Right atrium auricular region (tissue), 2 donors: ENCODE results near the gene ZNF385D. TPM values are rescaled to one million over a fixed set of nuclear protein-coding genes. Genes with fewer than 3 reads are reported as not detected.
A peak's percentile ranks its signal among the peaks of the same experiment; 100 is the strongest.

Experiments used
- DNase-seq: peaks from one replicate; pipeline ENCODE4 v3.0.0-alpha.2; 2019; ENCODE audit warnings: low spot score
- H3K27ac ChIP-seq, 2 donors: fragments of 200-600 bp; sonication (generic); 1 replicate in 1 of 2; 2 replicates in 1 of 2; pipeline ENCODE4 v1.5.1; 2016 to 2019
- H3K27me3 ChIP-seq, 2 donors: fragments of 200-600 bp; sonication (generic); one replicate each; pipeline versions ENCODE4 v1.5.1 to v1.6.0; 2017 to 2019
- H3K36me3 ChIP-seq: fragments of 200-600 bp; sonication (generic); one replicate; pipeline ENCODE4 v1.5.1; 2016
- H3K4me1 ChIP-seq, 2 donors: fragments of 200-600 bp; sonication (generic); one replicate each; pipeline versions ENCODE4 v1.5.1 to v1.6.0; 2017 to 2019
- H3K4me3 ChIP-seq, 2 donors: fragments of 200-600 bp; sonication (generic); 1 replicate in 1 of 2; 2 replicates in 1 of 2; pipeline ENCODE4 v1.5.1; 2017 to 2019; ENCODE audit warnings: mild to moderate bottlenecking in 1 of 2, moderate library complexity in 1 of 2
- H3K9me3 ChIP-seq, 2 donors: fragments of 200-600 bp; sonication (generic); one replicate each; pipeline ENCODE4 v1.5.1; 2019
- CTCF ChIP-seq, 2 donors: fragments of 200-600 bp; sonication (generic); IDR thresholded peaks; one replicate each; pipeline ENCODE4 v1.5.1; 2019; ENCODE audit warnings: antibody characterized with exemption in 2 of 2
- total RNA-seq, 2 donors: library from RNA; depleted of rRNA; stranded (reverse); fragments of >200 nt; gene quantifications; one replicate each; pipeline ENCODE4 v1.1.0, GENCODE V29; 2016

ZNF385D gene
- total RNA-seq, 2 donors from 2014 or later, result 0.59 to 1.1 TPM

DNA sequence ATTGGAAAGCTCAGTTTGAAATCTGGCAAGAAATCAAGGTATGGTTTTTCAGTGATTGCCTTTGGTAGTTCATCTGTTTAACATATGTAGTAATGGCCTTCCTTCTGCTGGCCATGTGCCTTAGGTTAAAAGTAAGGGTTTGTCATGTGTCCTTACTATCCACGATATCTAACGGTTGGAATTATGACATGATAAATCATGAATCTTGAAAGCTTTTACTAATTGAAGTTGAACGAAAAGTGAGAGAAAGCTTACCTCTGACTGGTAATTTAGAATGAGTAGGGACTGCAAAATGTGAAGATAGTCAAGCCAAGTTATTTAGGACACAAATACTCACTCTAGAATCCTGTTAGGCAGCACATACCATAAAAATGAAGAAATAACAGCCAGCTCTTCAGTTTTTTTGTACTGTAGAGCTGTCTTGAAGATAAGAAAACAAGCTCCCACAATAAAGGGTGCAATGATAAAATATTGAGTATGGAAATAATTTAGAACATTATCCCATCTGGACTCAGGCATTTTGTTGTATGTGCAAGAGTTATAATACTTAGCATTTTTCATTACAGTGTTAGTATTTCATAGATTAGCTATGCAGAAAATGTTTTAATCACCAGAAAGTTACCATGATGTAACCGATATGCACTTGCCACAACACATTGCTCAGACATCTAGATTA lies 303.4 kb downstream of the ZNF385D start:
- H3K36me3 ChIP-seq, result no peaks in the 10 kb centered on the region
- H3K27ac ChIP-seq, result no peak overlapping the region
- no peak for DNase-seq
- H3K4me3 ChIP-seq, result peak overlapping the region in 1 of 2 donors; percentile 5
- peaks cover 0 to under 1% of the 10 kb centered on the region in 2 donors for H3K9me3 ChIP-seq
- TF ChIP-seq CTCF (IDR thresholded peaks at IDR 0.05), result no peak
- H3K27me3 ChIP-seq, result no peaks in the 10 kb centered on the region
- H3K4me1 ChIP-seq, result peaks cover 0 to 10% of the 10 kb centered on the region in 2 donors

- no peaks in the 10 kb centered on the region for H3K27me3 ChIP-seq
- H3K27ac ChIP-seq, result no peak overlapping the region
- no peaks in the 10 kb centered on the region for H3K9me3 ChIP-seq
- H3K36me3 ChIP-seq, result no peaks in the 10 kb centered on the region
- peak overlapping the region in 1 of 2 donors; percentile 5 for H3K4me3 ChIP-seq
- TF ChIP-seq CTCF (IDR thresholded peaks at IDR 0.05), result no peak
- peaks cover 0 to 10% of the 10 kb centered on the region in 2 donors for H3K4me1 ChIP-seq
- DNase-seq, result no peak
Measured at GRCh38 chr3:21446945-21447475, 304.0 kb downstream of the ZNF385D start.

- no peak for TF ChIP-seq CTCF (IDR thresholded peaks at IDR 0.05)
- DNase-seq, result no peak
- H3K4me1 ChIP-seq, result peaks cover 0 to 10% of the 10 kb centered on the region in 2 donors
- no peaks in the 10 kb centered on the region for H3K9me3 ChIP-seq
- H3K27ac ChIP-seq, result no peak overlapping the region
- H3K36me3 ChIP-seq, result no peaks in the 10 kb centered on the region
- no peak overlapping the region for H3K4me3 ChIP-seq
- H3K27me3 ChIP-seq, result no peaks in the 10 kb centered on the region
Measured at GRCh38 chr3:21446027-21446426, 305.0 kb downstream of the ZNF385D start.

DNA sequence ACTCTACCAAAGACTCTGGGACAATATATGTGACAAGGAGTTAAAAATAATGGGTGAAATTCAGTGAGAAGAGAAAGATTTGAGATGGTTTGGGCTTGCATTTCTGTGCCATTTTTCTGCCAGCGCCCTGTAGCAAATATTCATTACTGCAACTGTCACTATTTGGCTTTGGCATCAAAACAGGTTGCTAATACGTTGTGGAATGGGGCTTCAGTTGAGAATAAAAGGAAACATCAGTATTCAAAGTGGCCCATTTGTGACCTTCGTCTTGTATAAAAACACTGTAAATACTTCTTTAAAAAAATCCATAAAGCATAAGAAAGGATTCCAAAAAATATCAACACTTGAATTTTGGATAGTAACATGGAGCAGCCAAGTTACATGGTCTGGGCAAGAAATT lies 309.2 kb downstream of the ZNF385D start:
- H3K27me3 ChIP-seq, result no peaks in the 10 kb centered on the region
- peaks cover 0 to 4% of the 10 kb centered on the region in 2 donors for H3K4me1 ChIP-seq
- no peak for DNase-seq
- H3K27ac ChIP-seq, result no peak overlapping the region
- H3K4me3 ChIP-seq, result no peak overlapping the region
- no peak for TF ChIP-seq CTCF (IDR thresholded peaks at IDR 0.05)
- no peaks in the 10 kb centered on the region for H3K9me3 ChIP-seq
- H3K36me3 ChIP-seq, result no peaks in the 10 kb centered on the region

GRCh38 chr3:21436835-21437234 lies 314.2 kb downstream of the ZNF385D start:
- Histone ChIP-seq H3K4me3 (no peak overlapping the region), H3K4me1 (no peaks in the 10 kb centered on the region), H3K27ac (no peak overlapping the region), H3K9me3 (no peaks in the 10 kb centered on the region), H3K27me3 (no peaks in the 10 kb centered on the region), H3K36me3 (no peaks in the 10 kb centered on the region)
- TF ChIP-seq CTCF (IDR thresholded peaks at IDR 0.05), result no peak
- no peak for DNase-seq

GRCh38 chr3:21435871-21436270 lies 315.1 kb downstream of the ZNF385D start:
- Histone ChIP-seq H3K36me3 (no peaks in the 10 kb centered on the region), H3K4me3 (no peak overlapping the region), H3K4me1 (no peaks in the 10 kb centered on the region), H3K9me3 (no peaks in the 10 kb centered on the region), H3K27me3 (no peaks in the 10 kb centered on the region), H3K27ac (no peak overlapping the region)
- DNase-seq, result no peak
- TF ChIP-seq CTCF (IDR thresholded peaks at IDR 0.05), result no peak
